SK-N-SH (cell line): ENCODE measurements around the gene GLS. TPM values are rescaled to one million over a fixed set of nuclear protein-coding genes. Genes with fewer than 3 reads are reported as not detected.

Experiments
- CTCF ChIA-PET: fragments of 300-600, 350-600 bp; formaldehyde crosslinking; extraction: SDS; loops from one replicate; lab custom pipeline; 2021; lab: Yijun Ruan, JAX
- POLR2A ChIA-PET: fragments of 350-600 bp; sonication (Branson Sonifier 250); formaldehyde crosslinking; extraction: SDS; loops from one replicate; lab custom pipeline; 2020; ENCODE audit warnings: antibody characterized with exemption, inconsistent platforms; lab: Yijun Ruan, JAX
- DNase-seq: peaks from one replicate; pipeline ENCODE4 v3.0.0; 2012
- H2AFZ ChIP-seq: fragments of 200-600 bp; sonication (generic); 2 replicates; pipeline ENCODE4 v1.8.1; 2016; ENCODE audit warnings: antibody characterized with exemption, mild to moderate bottlenecking, low read depth
- H3F3A ChIP-seq: fragments of 200-600 bp; sonication (generic); replicated peaks from 2 replicates; pipeline ENCODE3; 2016; ENCODE audit warnings: antibody characterized with exemption, mild to moderate bottlenecking; ENCODE audit not compliant: insufficient read depth
- H3K27ac ChIP-seq, 2 experiments: fragments of 200-500 bp in 1 of 2; fragments of 200-600 bp in 1 of 2; sonication (Bioruptor generic) in 1 of 2; sonication (generic), shearing (Covaris generic) in 1 of 2; 2 replicates each; pipeline versions ENCODE4 v1.5.1 to v1.6.1; 2014 to 2016; ENCODE audit warnings: low read depth in 2 of 2, inconsistent platforms in 1 of 2, low read length in 1 of 2, mild to moderate bottlenecking in 1 of 2, mixed read lengths in 1 of 2
- H3K27me3 ChIP-seq: fragments of 200-600 bp; sonication (generic), shearing (Covaris generic); 2 replicates; pipeline ENCODE4 v1.6.1; 2016; ENCODE audit warnings: mixed run types; ENCODE audit not compliant: insufficient read depth
- H3K36me3 ChIP-seq, 2 experiments: fragments of 200-500 bp in 1 of 2; fragments of 200-600 bp in 1 of 2; sonication (Bioruptor generic) in 1 of 2; sonication (generic) in 1 of 2; replicated peaks in 1 of 2; 2 replicates each; pipeline versions ENCODE3 to v1.5.1; 2014 to 2016; ENCODE audit warnings: low read length in 1 of 2, mild to moderate bottlenecking in 1 of 2; ENCODE audit not compliant: insufficient read depth in 2 of 2, control insufficient read depth in 1 of 2
- H3K4me1 ChIP-seq, 2 experiments: fragments of 200-500 bp in 1 of 2; fragments of 200-600 bp in 1 of 2; sonication (Bioruptor generic) in 1 of 2; sonication (generic), shearing (Covaris generic) in 1 of 2; 2 replicates each; pipeline versions ENCODE4 v1.5.1 to v1.6.1; 2014 to 2016; ENCODE audit warnings: low read depth in 1 of 2, low read length in 1 of 2, mixed run types in 1 of 2; ENCODE audit not compliant: insufficient read depth in 2 of 2, control insufficient read depth in 1 of 2
- H3K4me2 ChIP-seq: fragments of 200-600 bp; sonication (generic), shearing (Covaris generic); 2 replicates; pipeline ENCODE4 v1.6.1; 2017; ENCODE audit warnings: mixed run types
- H3K4me3 ChIP-seq, 2 experiments: fragments of 200-500 bp in 1 of 2; fragments of 200-600 bp in 1 of 2; sonication (Bioruptor generic) in 1 of 2; sonication (generic), shearing (Covaris generic) in 1 of 2; 2 replicates each; pipeline versions ENCODE4 v1.5.1 to v1.8.1; 2014 to 2016; ENCODE audit warnings: low read depth in 2 of 2, inconsistent platforms in 1 of 2, low read length in 1 of 2, mild to moderate bottlenecking in 1 of 2, mixed read lengths in 1 of 2, moderate library complexity in 1 of 2
- H3K79me2 ChIP-seq: fragments of 200-600 bp; sonication (generic); 2 replicates; pipeline ENCODE4 v1.8.1; 2017; ENCODE audit warnings: mild to moderate bottlenecking; ENCODE audit not compliant: insufficient read depth
- H3K9ac ChIP-seq: fragments of 200-600 bp; sonication (generic); 2 replicates; pipeline ENCODE4 v1.6.1; 2017; ENCODE audit warnings: mixed run types
- H3K9me2 ChIP-seq: fragments of 200-600 bp; sonication (generic); 2 replicates; pipeline ENCODE4 v1.6.1; 2017; ENCODE audit warnings: mixed run types
- H3K9me3 ChIP-seq: fragments of 200-600 bp; sonication (generic); 2 replicates; pipeline ENCODE4 v1.6.1; 2017; ENCODE audit warnings: mixed run types, mild to moderate bottlenecking, moderate library complexity
- H4K20me1 ChIP-seq: fragments of 200-600 bp; sonication (generic); 2 replicates; pipeline ENCODE4 v1.6.1; 2017; ENCODE audit warnings: mild to moderate bottlenecking, mixed run types; ENCODE audit not compliant: insufficient read depth
- CTCF ChIP-seq: fragments of 200-600 bp; sonication (generic); IDR thresholded peaks from 2 replicates; pipeline ENCODE4 v1.6.1; 2017; ENCODE audit warnings: antibody characterized with exemption, mild to moderate bottlenecking, moderate library complexity
- ELF1 ChIP-seq: IDR thresholded peaks from 2 replicates; pipeline ENCODE4 v1.4.0; 2012
- EZH2phosphoT487 ChIP-seq: fragments of 200-600 bp; sonication (generic); IDR thresholded peaks from 2 replicates; pipeline ENCODE4 v1.6.1; 2017; ENCODE audit warnings: low read depth, mixed run types, mild to moderate bottlenecking, antibody characterized with exemption, moderate library complexity, borderline replicate concordance
- FOSL2 ChIP-seq: IDR thresholded peaks from 2 replicates; pipeline ENCODE4 v1.4.0; 2012; ENCODE audit warnings: low read depth, mild to moderate bottlenecking, moderate library complexity, borderline replicate concordance
- GABPA ChIP-seq: IDR thresholded peaks from 2 replicates; pipeline ENCODE4 v1.4.0; 2012; ENCODE audit warnings: low read depth, mild to moderate bottlenecking
- JUND ChIP-seq: IDR thresholded peaks from 2 replicates; pipeline ENCODE4 v1.4.0; 2012
- MEF2A ChIP-seq: IDR thresholded peaks from 2 replicates; pipeline ENCODE4 v1.4.0; 2012; ENCODE audit warnings: low read depth, borderline replicate concordance
- MXI1 ChIP-seq: IDR thresholded peaks from 2 replicates; pipeline ENCODE4 v1.6.1; 2012; ENCODE audit warnings: mild to moderate bottlenecking, low read depth, low read length, improper control_type of control experiment
- NFIC ChIP-seq: IDR thresholded peaks from 2 replicates; pipeline ENCODE4 v1.4.0; 2012; ENCODE audit warnings: borderline replicate concordance
- NRF1 ChIP-seq: IDR thresholded peaks from 2 replicates; pipeline ENCODE4 v1.6.1; 2012; ENCODE audit warnings: low read depth, mild to moderate bottlenecking, low read length
- RFX5 ChIP-seq: IDR thresholded peaks from 2 replicates; pipeline ENCODE4 v1.6.1; 2012; ENCODE audit warnings: mild to moderate bottlenecking, improper control_type of control experiment, low read length
- SIN3A ChIP-seq: IDR thresholded peaks from 2 replicates; pipeline ENCODE4 v1.6.1; 2012; ENCODE audit warnings: low read depth, mild to moderate bottlenecking, low read length, moderate library complexity, borderline replicate concordance
- SMC3 ChIP-seq: IDR thresholded peaks from 2 replicates; pipeline ENCODE4 v1.6.1; 2012; ENCODE audit warnings: low read depth, low read length, improper control_type of control experiment
- TAF1 ChIP-seq: IDR thresholded peaks from 2 replicates; pipeline ENCODE4 v1.6.1; 2012; ENCODE audit warnings: low read depth, mild to moderate bottlenecking, low read length, moderate library complexity, borderline replicate concordance
- WGBS: methylation state at CpG from one replicate; pipeline ENCODE4 v1.1.6; 2017; ENCODE audit warnings: low lambda C conversion rate; 5-methylcytosine and 5-hydroxymethylcytosine counted together
- polyA plus RNA-seq, 3 experiments: library from polyadenylated mRNA; depleted of rRNA; stranded (reverse); fragments of >200 nt; gene quantifications; 2 replicates each; pipeline ENCODE4 v1.2.3, GENCODE V29; 2012
- TF ChIP-seq, protein P1 (sequence below): IDR thresholded peaks from 2 replicates; pipeline ENCODE4 v1.4.0; 2012; ENCODE audit warnings: low read depth, borderline replicate concordance
- TF ChIP-seq, protein P2 (sequence below): IDR thresholded peaks from 2 replicates; pipeline ENCODE4 v1.4.0; 2012; ENCODE audit warnings: low read depth, borderline replicate concordance
- TF ChIP-seq, protein P3 (sequence below): IDR thresholded peaks from 2 replicates; pipeline ENCODE4; 2012

Gene GLS
- polyA plus RNA-seq, 1 of the 3 experiments (the other 2 are of a cell fraction) = 37.2 TPM

DNA sequence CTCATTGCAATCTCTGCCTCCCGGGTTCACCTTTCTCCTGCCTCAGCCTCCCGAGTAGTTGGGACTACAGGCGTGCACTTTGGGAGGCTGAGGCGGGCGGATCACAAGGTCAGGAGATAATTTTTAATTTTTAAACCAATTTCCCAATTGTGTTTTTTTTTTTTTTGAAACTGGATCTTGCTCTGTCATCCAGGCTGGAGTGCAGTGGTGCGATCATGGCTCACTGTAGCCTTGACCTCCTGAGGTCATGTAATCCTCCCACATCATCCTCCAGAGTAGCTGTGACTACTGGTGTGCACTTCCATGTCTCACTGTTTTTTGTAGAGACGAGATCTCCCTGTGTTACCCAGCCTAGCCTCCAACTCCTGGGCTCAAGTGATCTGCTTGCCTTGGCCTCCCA is 49.3 kb downstream of the GLS start (continued):
- TF ChIP-seq CTCF = no peak

GRCh38 chr2:190930411-190930810 is 49.8 kb downstream of the GLS start:
- Histone ChIP-seq H3K9me2 (no peaks in the 10 kb centered on the region), H3K36me3 (peaks cover 83 to 86% of the 10 kb centered on the region in 2 experiments), H3K4me2 (no peak overlapping the region), H3K9ac (no peak overlapping the region), H3K4me3 (no peak overlapping the region), H3F3A (peaks cover 53% of the 10 kb centered on the region), H3K79me2 (peaks cover 40% of the 10 kb centered on the region), H3K4me1 (peaks cover 2 to 17% of the 10 kb centered on the region in 2 experiments; a peak in 3 of 4 replicates), H3K9me3 (no peaks in the 10 kb centered on the region), H3K27me3 (no peaks in the 10 kb centered on the region), H2AFZ (no peak overlapping the region), H3K27ac (no peak overlapping the region), H4K20me1 (no peaks in the 10 kb centered on the region)
- POLR2A ChIA-PET = no interaction called here
- TF ChIP-seq MEF2A (no peak), TAF1 (no peak), RFX5 (no peak), ELF1 (no peak), EZH2phosphoT487 (no peak), NRF1 (no peak), FOSL2 (no peak)
- CTCF ChIA-PET = no interaction called here
- 96% methylated on average over 3 of the region's 3 CpGs for WGBS
- DNase-seq = no peak

DNA sequence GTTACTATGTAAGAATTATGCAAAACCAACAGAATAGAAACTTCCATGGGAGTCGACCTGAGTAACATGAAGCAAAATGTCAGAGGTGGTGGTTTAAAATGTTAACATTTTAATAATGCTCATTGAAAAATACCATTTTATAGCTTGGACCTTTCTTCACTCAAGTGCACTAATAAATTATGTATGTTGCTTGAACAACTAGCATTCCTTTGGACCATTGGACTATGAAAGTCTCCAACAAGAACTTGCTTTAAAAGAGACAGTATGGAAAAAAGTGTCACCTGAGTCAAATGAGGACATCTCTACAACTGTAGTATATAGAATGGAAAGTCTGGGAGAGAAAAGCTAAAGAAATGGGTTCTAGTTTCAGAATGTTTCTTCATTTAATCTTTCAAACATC is 51.9 kb downstream of the GLS start:
- ChIA-PET CTCF (interaction anchor here (0.6 kb wide), 1 partner anchor 569 kb away, joined by 3 read pairs; no protein-coding TSS in a partner anchor), POLR2A (no interaction called here)
- H2AFZ ChIP-seq = no peak overlapping the region
- H3K4me3 ChIP-seq = no peak overlapping the region
- peaks cover 29% of the 10 kb centered on the region for H3K79me2 ChIP-seq
- H3K9ac ChIP-seq = no peak overlapping the region
- no peaks in the 10 kb centered on the region for H4K20me1 ChIP-seq
- no peaks in the 10 kb centered on the region for H3K27me3 ChIP-seq
- DNase-seq = no peak
- no peak overlapping the region for H3K4me2 ChIP-seq
- TF ChIP-seq NFIC = no peak
- TF ChIP-seq GABPA = no peak
- TF ChIP-seq SIN3A = no peak
- TF ChIP-seq SMC3 = no peak
- TF ChIP-seq EZH2phosphoT487 = no peak
- no peak for TF ChIP-seq MXI1
- no peak for TF ChIP-seq NRF1
- TF ChIP-seq ELF1 = no peak
- TF ChIP-seq, protein P1, sequence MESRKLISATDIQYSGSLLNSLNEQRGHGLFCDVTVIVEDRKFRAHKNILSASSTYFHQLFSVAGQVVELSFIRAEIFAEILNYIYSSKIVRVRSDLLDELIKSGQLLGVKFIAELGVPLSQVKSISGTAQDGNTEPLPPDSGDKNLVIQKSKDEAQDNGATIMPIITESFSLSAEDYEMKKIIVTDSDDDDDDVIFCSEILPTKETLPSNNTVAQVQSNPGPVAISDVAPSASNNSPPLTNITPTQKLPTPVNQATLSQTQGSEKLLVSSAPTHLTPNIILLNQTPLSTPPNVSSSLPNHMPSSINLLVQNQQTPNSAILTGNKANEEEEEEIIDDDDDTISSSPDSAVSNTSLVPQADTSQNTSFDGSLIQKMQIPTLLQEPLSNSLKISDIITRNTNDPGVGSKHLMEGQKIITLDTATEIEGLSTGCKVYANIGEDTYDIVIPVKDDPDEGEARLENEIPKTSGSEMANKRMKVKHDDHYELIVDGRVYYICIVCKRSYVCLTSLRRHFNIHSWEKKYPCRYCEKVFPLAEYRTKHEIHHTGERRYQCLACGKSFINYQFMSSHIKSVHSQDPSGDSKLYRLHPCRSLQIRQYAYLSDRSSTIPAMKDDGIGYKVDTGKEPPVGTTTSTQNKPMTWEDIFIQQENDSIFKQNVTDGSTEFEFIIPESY = no peak
- TF ChIP-seq, protein P2, sequence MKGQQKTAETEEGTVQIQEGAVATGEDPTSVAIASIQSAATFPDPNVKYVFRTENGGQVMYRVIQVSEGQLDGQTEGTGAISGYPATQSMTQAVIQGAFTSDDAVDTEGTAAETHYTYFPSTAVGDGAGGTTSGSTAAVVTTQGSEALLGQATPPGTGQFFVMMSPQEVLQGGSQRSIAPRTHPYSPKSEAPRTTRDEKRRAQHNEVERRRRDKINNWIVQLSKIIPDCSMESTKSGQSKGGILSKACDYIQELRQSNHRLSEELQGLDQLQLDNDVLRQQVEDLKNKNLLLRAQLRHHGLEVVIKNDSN = no peak
- TF ChIP-seq MEF2A = no peak
- TF ChIP-seq, protein P3, sequence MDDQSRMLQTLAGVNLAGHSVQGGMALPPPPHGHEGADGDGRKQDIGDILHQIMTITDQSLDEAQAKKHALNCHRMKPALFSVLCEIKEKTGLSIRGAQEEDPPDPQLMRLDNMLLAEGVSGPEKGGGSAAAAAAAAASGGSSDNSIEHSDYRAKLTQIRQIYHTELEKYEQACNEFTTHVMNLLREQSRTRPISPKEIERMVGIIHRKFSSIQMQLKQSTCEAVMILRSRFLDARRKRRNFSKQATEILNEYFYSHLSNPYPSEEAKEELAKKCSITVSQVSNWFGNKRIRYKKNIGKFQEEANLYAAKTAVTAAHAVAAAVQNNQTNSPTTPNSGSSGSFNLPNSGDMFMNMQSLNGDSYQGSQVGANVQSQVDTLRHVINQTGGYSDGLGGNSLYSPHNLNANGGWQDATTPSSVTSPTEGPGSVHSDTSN = no peak
- no peak for TF ChIP-seq JUND
- WGBS = 91% methylated on average over 1 of the region's 1 CpG
- no peaks in the 10 kb centered on the region for H3K9me2 ChIP-seq
- H3K9me3 ChIP-seq = no peaks in the 10 kb centered on the region
- H3K4me1 ChIP-seq = peaks cover 0 to 10% of the 10 kb centered on the region in 2 experiments; a peak in 2 of 4 replicates
- peaks cover 39% of the 10 kb centered on the region for H3F3A ChIP-seq
- H3K27ac ChIP-seq = no peak overlapping the region
- H3K36me3 ChIP-seq = peaks cover 83% of the 10 kb centered on the region in 2 experiments
